Measurements from ENCODE around the gene EPM2AIP1.

Gene EPM2AIP1

GRCh38 chr3:37031096-37031682, 38.3 kb upstream of the EPM2AIP1 start:
- DNase-seq (ENCODE audit: low read depth), result no peak
- no peak overlapping the region for H3K4me3 ChIP-seq (ENCODE audit: low read length)
- no peak for TF ChIP-seq CTCF (conservative IDR thresholded peaks at IDR 0.05; ENCODE audit: low read depth, low read length)

- H3K4me3 ChIP-seq (ENCODE audit: low read length), result no peak overlapping the region
- DNase-seq (ENCODE audit: low read depth), result no peak
- TF ChIP-seq CTCF (conservative IDR thresholded peaks at IDR 0.05; ENCODE audit: low read depth, low read length), result no peak
These were observed 37.7 kb upstream of the EPM2AIP1 start for GRCh38 chr3:37030588-37030987.

GRCh38 chr3:37029516-37030163, 36.7 kb upstream of the EPM2AIP1 start:
- DNase-seq (ENCODE audit: low read depth), result no peak
- no peak for TF ChIP-seq CTCF (conservative IDR thresholded peaks at IDR 0.05; ENCODE audit: low read depth, low read length)
- no peak overlapping the region for H3K4me3 ChIP-seq (ENCODE audit: low read length)

GRCh38 chr3:37029111-37029510, 36.2 kb upstream of the EPM2AIP1 start:
- no peak for TF ChIP-seq CTCF (conservative IDR thresholded peaks at IDR 0.05; ENCODE audit: low read depth, low read length)
- no peak overlapping the region for H3K4me3 ChIP-seq (ENCODE audit: low read length)
- no peak for DNase-seq (ENCODE audit: low read depth)

GRCh38 chr3:37028329-37028728, 35.4 kb upstream of the EPM2AIP1 start:
- H3K4me3 ChIP-seq (ENCODE audit: low read length), result no peak overlapping the region
- TF ChIP-seq CTCF (conservative IDR thresholded peaks at IDR 0.05; ENCODE audit: low read depth, low read length), result no peak
- DNase-seq (ENCODE audit: low read depth), result no peak

- TF ChIP-seq CTCF (conservative IDR thresholded peaks at IDR 0.05; ENCODE audit: low read depth, low read length), result no peak
- DNase-seq (ENCODE audit: low read depth), result no peak
- no peak overlapping the region for H3K4me3 ChIP-seq (ENCODE audit: low read length)
These were observed 33.9 kb upstream of the EPM2AIP1 start for GRCh38 chr3:37026851-37027250.
